Neuronal stem cell (in vitro differentiated cells): ENCODE results near the gene BDH2.

ENCODE experiments used
- DNase-seq: peaks from one replicate; pipeline ENCODE4 v3.0.0-alpha.2; 2013; ENCODE audit warnings: low spot score
- H2AFZ ChIP-seq: one replicate; pipeline ENCODE4 v1.6.1; 2013; ENCODE audit warnings: mild to moderate bottlenecking, low read length, inconsistent platforms
- H2AK5ac ChIP-seq: 2 replicates; pipeline ENCODE4 v1.6.1; 2013; ENCODE audit warnings: low read depth, mild to moderate bottlenecking, inconsistent platforms, low read length, moderate library complexity, mixed read lengths
- H2BK120ac ChIP-seq: 2 replicates; pipeline ENCODE4 v1.6.1; 2013; ENCODE audit warnings: low read depth, mild to moderate bottlenecking, inconsistent platforms, low read length, moderate library complexity, mixed read lengths
- H2BK12ac ChIP-seq: one replicate; pipeline ENCODE4 v1.6.1; 2013; ENCODE audit warnings: low read length, inconsistent platforms
- H2BK15ac ChIP-seq: 2 replicates; pipeline ENCODE4 v1.6.1; 2013; ENCODE audit warnings: mild to moderate bottlenecking, low read length, inconsistent platforms, mixed read lengths
- H2BK5ac ChIP-seq: one replicate; pipeline ENCODE4 v1.6.1; 2013; ENCODE audit warnings: inconsistent platforms, mild to moderate bottlenecking, low read length, moderate library complexity
- H3K14ac ChIP-seq: one replicate; pipeline ENCODE4 v1.6.1; 2013; ENCODE audit warnings: low read length, inconsistent platforms
- H3K18ac ChIP-seq: 2 replicates; pipeline ENCODE4 v1.6.1; 2013; ENCODE audit warnings: low read length, inconsistent platforms
- H3K23ac ChIP-seq: 2 replicates; pipeline ENCODE4 v1.6.1; 2013; ENCODE audit warnings: low read depth, mild to moderate bottlenecking, mixed read lengths, low read length, inconsistent platforms; ENCODE audit not compliant: poor library complexity
- H3K27ac ChIP-seq: replicated peaks from 3 replicates; pipeline ENCODE4 v1.5.1; 2013; ENCODE audit warnings: low read length, inconsistent platforms
- H3K27me3 ChIP-seq, 3 experiments: 2 replicates each; pipeline ENCODE4 v1.6.1; 2013; ENCODE audit warnings: low read length in 3 of 3, mild to moderate bottlenecking in 2 of 3, inconsistent platforms in 1 of 3, low read depth in 1 of 3, mixed read lengths in 1 of 3, moderate library complexity in 1 of 3; ENCODE audit not compliant: control insufficient read depth in 3 of 3, insufficient read depth in 3 of 3
- H3K36me3 ChIP-seq, 2 donors: replicated peaks in 1 of 2; 2 replicates each; pipeline ENCODE4 v1.6.1; 2013; ENCODE audit warnings: low read length in 2 of 2; ENCODE audit not compliant: control insufficient read depth in 2 of 2, insufficient read depth in 2 of 2
- H3K4ac ChIP-seq: 2 replicates; pipeline ENCODE4 v1.6.1; 2013; ENCODE audit warnings: inconsistent platforms, mild to moderate bottlenecking, low read length, moderate library complexity
- H3K4me1 ChIP-seq, 2 donors: 1 replicate in 1 of 2; 2 replicates in 1 of 2; pipeline ENCODE4 v1.6.1; 2013; ENCODE audit warnings: low read length in 2 of 2, low read depth in 1 of 2; ENCODE audit not compliant: control insufficient read depth in 2 of 2, insufficient read depth in 1 of 2
- H3K4me2 ChIP-seq: one replicate; pipeline ENCODE4 v1.6.1; 2013; ENCODE audit warnings: mild to moderate bottlenecking, low read length, inconsistent platforms; ENCODE audit not compliant: insufficient read depth, poor library complexity, severe bottlenecking
- H3K4me3 ChIP-seq, 2 donors: 2 replicates each; pipeline ENCODE4 v1.5.1; 2013; ENCODE audit warnings: low read length in 2 of 2, mild to moderate bottlenecking in 2 of 2, inconsistent platforms in 1 of 2, moderate library complexity in 1 of 2
- H3K79me1 ChIP-seq: one replicate; pipeline ENCODE4 v1.6.1; 2013; ENCODE audit warnings: low read depth, mild to moderate bottlenecking, inconsistent platforms, low read length, moderate library complexity
- H3K9ac ChIP-seq: one replicate; pipeline ENCODE4 v1.6.1; 2013; ENCODE audit warnings: mild to moderate bottlenecking, low read depth, low read length, inconsistent platforms; ENCODE audit not compliant: poor library complexity
- H3K9me3 ChIP-seq, 2 donors: replicated peaks in 1 of 2; 2 replicates each; pipeline versions ENCODE3 to v1.6.1; 2013; ENCODE audit warnings: low read length in 2 of 2, mild to moderate bottlenecking in 2 of 2, inconsistent platforms in 1 of 2, low read depth in 1 of 2, mixed read lengths in 1 of 2, moderate library complexity in 1 of 2; ENCODE audit not compliant: control insufficient read depth in 2 of 2, insufficient read depth in 1 of 2
- H4K8ac ChIP-seq: one replicate; pipeline ENCODE4 v1.6.1; 2013; ENCODE audit warnings: low read depth, mild to moderate bottlenecking, inconsistent platforms, low read length, moderate library complexity
- H4K91ac ChIP-seq: one replicate; pipeline ENCODE4 v1.6.1; 2013; ENCODE audit warnings: low read length, low read depth, mild to moderate bottlenecking, inconsistent platforms; ENCODE audit not compliant: poor library complexity
- whole genome bisulfite sequencing, 2 donors: extraction: QIAGEN DNeasy Blood & Tissue Kit; methylation state at CpG; one replicate each; pipeline ENCODE4 v1.1.7; 2013; ENCODE audit warnings: missing lambda C conversion rate in 2 of 2, mixed read lengths in 1 of 2; ENCODE audit not compliant: insufficient read length in 2 of 2, insufficient replicate concordance in 1 of 2; ENCODE audit errors: extremely low coverage in 2 of 2; 5-methylcytosine and 5-hydroxymethylcytosine counted together

The BDH2 gene

DNA sequence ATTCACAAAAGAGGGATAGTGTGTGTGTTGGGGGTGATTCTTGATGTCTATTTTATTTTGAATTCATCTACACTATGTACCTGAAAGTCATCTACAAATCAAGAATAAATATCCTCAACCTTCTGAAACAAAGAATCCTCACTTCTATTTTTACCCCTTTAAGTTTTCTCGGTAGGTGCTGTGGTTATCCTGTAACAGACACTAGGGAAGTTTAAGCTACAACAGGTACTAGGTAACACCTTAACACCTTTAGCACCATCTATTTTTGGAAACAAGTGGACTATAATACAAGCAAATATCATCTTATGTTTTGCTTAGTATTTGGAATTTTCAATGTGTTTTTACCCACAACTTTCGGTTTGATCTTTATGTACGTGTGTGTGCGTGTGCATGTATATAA, 12.0 kb upstream of the BDH2 start:
- Histone ChIP-seq H3K27me3 (no peaks in the 10 kb centered on the region), H3K14ac (no peak overlapping the region), H2BK12ac (no peak overlapping the region), H3K18ac (no peak overlapping the region), H3K27ac (no peak overlapping the region), H4K91ac (no peak overlapping the region), H2BK120ac (no peak overlapping the region), H3K9ac (no peak overlapping the region), H3K23ac (no peak overlapping the region), H3K9me3 (no peaks in the 10 kb centered on the region), H3K4me3 (no peak overlapping the region), H2AK5ac (no peak overlapping the region), H3K4ac (no peak overlapping the region), H3K79me1 (no peaks in the 10 kb centered on the region), H2AFZ (no peak overlapping the region), H4K8ac (no peak overlapping the region), H2BK15ac (no peak overlapping the region), H3K36me3 (peaks cover 15 to 79% of the 10 kb centered on the region in 2 donors), H3K4me1 (no peaks in the 10 kb centered on the region), H2BK5ac (no peak overlapping the region), H3K4me2 (no peak overlapping the region)
- no peak for DNase-seq
- no CpG with 5 or more reads among the region's 4 CpGs for WGBS, 2 donors

DNA sequence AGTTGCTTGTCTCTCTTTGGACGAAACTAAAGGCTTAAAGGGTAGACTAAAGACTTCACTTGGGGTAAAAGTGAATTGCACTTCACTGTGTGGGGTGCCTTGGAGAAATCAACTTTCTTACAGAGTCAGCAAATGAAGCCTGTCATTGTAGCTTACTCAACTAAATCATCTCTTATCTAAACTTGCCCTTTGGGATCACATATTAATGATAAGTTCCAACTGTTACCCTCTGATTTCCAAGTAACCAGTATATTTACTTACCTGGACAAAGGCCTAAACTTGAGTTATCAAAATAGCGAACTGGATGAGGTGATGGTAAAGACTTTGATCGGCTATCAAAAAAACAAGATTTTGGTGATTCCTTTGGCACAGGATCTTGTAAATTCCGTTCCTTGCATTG, 8.9 kb upstream of the BDH2 start:
- no peak overlapping the region for H2BK15ac ChIP-seq
- H3K36me3 ChIP-seq, result peaks cover 15 to 76% of the 10 kb centered on the region in 2 donors
- H2BK12ac ChIP-seq, result no peak overlapping the region
- DNase-seq, result no peak
- no peaks in the 10 kb centered on the region for H3K4me1 ChIP-seq
- H2BK120ac ChIP-seq, result no peak overlapping the region
- H3K4me2 ChIP-seq, result no peak overlapping the region
- H2AK5ac ChIP-seq, result no peak overlapping the region
- no peak overlapping the region for H2BK5ac ChIP-seq
- no peaks in the 10 kb centered on the region for H3K27me3 ChIP-seq
- no CpG with 5 or more reads among the region's 4 CpGs for WGBS, 2 donors
- H4K8ac ChIP-seq, result no peak overlapping the region
- H3K4me3 ChIP-seq, result no peak overlapping the region
- no peak overlapping the region for H3K27ac ChIP-seq
- H3K79me1 ChIP-seq, result no peaks in the 10 kb centered on the region
- H3K9ac ChIP-seq, result no peak overlapping the region
- H4K91ac ChIP-seq, result no peak overlapping the region
- no peak overlapping the region for H2AFZ ChIP-seq
- no peak overlapping the region for H3K23ac ChIP-seq
- no peak overlapping the region for H3K4ac ChIP-seq
- H3K18ac ChIP-seq, result no peak overlapping the region
- no peak overlapping the region for H3K14ac ChIP-seq
- H3K9me3 ChIP-seq, result no peaks in the 10 kb centered on the region

DNA sequence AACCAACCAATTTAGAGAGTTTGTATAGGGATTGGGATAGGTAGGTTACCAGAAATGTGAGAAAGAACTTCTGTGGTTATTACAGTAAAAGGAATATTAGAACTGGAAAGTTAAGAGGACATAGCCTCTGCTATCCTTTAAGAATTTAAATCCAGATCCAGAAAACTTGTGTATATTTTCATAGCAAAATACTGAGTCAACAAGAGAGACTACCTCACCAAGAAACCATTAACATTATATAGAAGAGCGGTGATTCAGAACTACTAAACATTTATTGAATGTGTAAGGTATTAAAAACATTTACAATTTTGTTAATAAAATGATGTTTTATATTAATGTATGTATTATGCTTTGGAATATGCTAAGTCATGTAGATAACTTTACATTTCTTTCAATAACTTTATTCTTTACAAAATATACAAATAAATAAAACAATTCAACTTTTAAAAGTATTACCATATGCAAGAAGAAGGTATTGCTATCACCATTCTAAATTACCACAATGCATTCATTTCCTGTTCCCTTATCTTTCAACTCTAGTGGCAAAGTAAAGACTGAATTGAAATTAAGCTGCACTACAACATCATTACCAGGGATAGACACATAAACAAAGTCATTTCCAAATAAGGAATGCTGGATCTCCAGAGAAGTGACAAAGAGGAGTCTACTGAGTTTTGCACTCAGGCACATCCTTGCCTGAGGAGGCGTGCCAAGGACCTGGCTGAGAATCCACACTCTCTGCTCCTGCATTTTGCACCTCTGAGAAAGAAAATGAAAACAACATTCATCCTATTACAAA, 6.1 kb upstream of the BDH2 start:
- no peak overlapping the region for H3K4ac ChIP-seq
- H3K23ac ChIP-seq, result no peak overlapping the region
- H3K9me3 ChIP-seq, result no peaks in the 10 kb centered on the region
- H3K27me3 ChIP-seq, result no peaks in the 10 kb centered on the region
- H3K79me1 ChIP-seq, result no peaks in the 10 kb centered on the region
- no peak overlapping the region for H3K9ac ChIP-seq
- H2BK5ac ChIP-seq, result no peak overlapping the region
- no peak overlapping the region for H3K18ac ChIP-seq
- H2BK15ac ChIP-seq, result no peak overlapping the region
- peaks cover 13 to 63% of the 10 kb centered on the region in 2 donors for H3K36me3 ChIP-seq
- no peak overlapping the region for H2BK12ac ChIP-seq
- no peak overlapping the region for H4K8ac ChIP-seq
- H3K27ac ChIP-seq, result no peak overlapping the region
- no peak overlapping the region for H3K4me3 ChIP-seq
- H3K4me2 ChIP-seq, result no peak overlapping the region
- H3K14ac ChIP-seq, result no peak overlapping the region
- no peak overlapping the region for H2AFZ ChIP-seq
- H2BK120ac ChIP-seq, result no peak overlapping the region
- H2AK5ac ChIP-seq, result no peak overlapping the region
- no CpG with 5 or more reads among the region's 2 CpGs for WGBS, 2 donors
- DNase-seq, result no peak
- H3K4me1 ChIP-seq, result peaks cover 2% of the 10 kb centered on the region in 2 donors
- H4K91ac ChIP-seq, result no peak overlapping the region

DNA sequence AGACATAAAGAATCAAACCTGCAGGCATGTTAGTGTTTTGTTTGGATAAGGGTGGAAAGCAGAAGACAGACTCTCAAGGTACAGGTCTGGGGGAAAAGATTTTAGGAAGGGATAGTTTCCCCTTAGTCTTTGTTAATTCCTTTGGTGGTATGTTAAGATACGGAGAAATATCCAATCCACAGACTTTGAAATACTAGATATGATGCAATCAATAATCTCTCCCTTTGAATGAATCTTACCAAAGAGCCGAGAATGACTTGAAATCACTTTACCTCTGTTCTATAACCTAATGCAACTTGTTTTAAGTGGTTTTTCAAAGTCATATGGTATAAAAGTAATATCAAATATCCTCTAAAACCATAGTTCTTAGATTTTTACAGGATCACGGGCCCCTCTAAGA, 5.3 kb upstream of the BDH2 start:
- no peak overlapping the region for H3K14ac ChIP-seq
- no peak overlapping the region for H3K4ac ChIP-seq
- H3K4me3 ChIP-seq, result no peak overlapping the region
- no peak overlapping the region for H2AFZ ChIP-seq
- H3K79me1 ChIP-seq, result no peaks in the 10 kb centered on the region
- no peak overlapping the region for H3K18ac ChIP-seq
- no peak overlapping the region for H2BK5ac ChIP-seq
- peaks cover 11 to 54% of the 10 kb centered on the region in 2 donors for H3K36me3 ChIP-seq
- H2AK5ac ChIP-seq, result no peak overlapping the region
- H2BK12ac ChIP-seq, result no peak overlapping the region
- DNase-seq, result no peak
- WGBS, 2 donors, result no CpG with 5 or more reads among the region's 3 CpGs
- H3K4me1 ChIP-seq, result peaks cover 5 to 6% of the 10 kb centered on the region in 2 donors
- no peak overlapping the region for H4K8ac ChIP-seq
- no peak overlapping the region for H3K9ac ChIP-seq
- H3K4me2 ChIP-seq, result no peak overlapping the region
- no peak overlapping the region for H3K27ac ChIP-seq
- no peak overlapping the region for H2BK15ac ChIP-seq
- H2BK120ac ChIP-seq, result no peak overlapping the region
- H3K23ac ChIP-seq, result no peak overlapping the region
- no peaks in the 10 kb centered on the region for H3K27me3 ChIP-seq
- H3K9me3 ChIP-seq, result no peaks in the 10 kb centered on the region
- H4K91ac ChIP-seq, result no peak overlapping the region
